HepG2 (cell line): ENCODE data around the gene ATP4A. TPM values are rescaled to one million over a fixed set of nuclear protein-coding genes. Genes with fewer than 3 reads are reported as not detected.

Experiments
- ADNP ChIP-seq: sonication (generic); formaldehyde crosslinking; IDR thresholded peaks from 2 replicates; pipeline ENCODE4 v1.4.0; 2020; ENCODE audit warnings: missing genetic modification reagents
- BCL6 ChIP-seq: IDR thresholded peaks from 2 replicates; pipeline ENCODE4 v1.6.1; 2016; ENCODE audit warnings: missing genetic modification reagents, missing compliant biosample characterization
- FOXC1 ChIP-seq: sonication (generic); formaldehyde crosslinking; IDR thresholded peaks from 2 replicates; pipeline ENCODE4 v1.8.0; 2022; ENCODE audit warnings: mild to moderate bottlenecking, missing genetic modification reagents, borderline replicate concordance
- HMG20A ChIP-seq: IDR thresholded peaks from 2 replicates; pipeline ENCODE4 v1.6.1; 2016; ENCODE audit warnings: borderline replicate concordance
- HNF4G ChIP-seq, 2 experiments: sonication (generic) in 1 of 2; formaldehyde crosslinking in 1 of 2; IDR thresholded peaks; 2 replicates each; pipeline versions ENCODE4 v1.4.0 to v1.6.1; 2011 to 2020; ENCODE audit warnings: borderline replicate concordance in 2 of 2, low read depth in 2 of 2, mild to moderate bottlenecking in 2 of 2, low read length in 1 of 2, missing genetic modification reagents in 1 of 2, moderate library complexity in 1 of 2
- NR2F2 ChIP-seq: IDR thresholded peaks from 2 replicates; pipeline ENCODE4 v1.6.1; 2012; ENCODE audit warnings: low read depth, inconsistent platforms, borderline replicate concordance
- NR2F6 ChIP-seq, 2 experiments: IDR thresholded peaks; 2 replicates each; pipeline ENCODE4 v1.6.1; 2016; ENCODE audit warnings: antibody characterized with exemption in 1 of 2, mild to moderate bottlenecking in 1 of 2
- PITX1 ChIP-seq: sonication (generic); formaldehyde crosslinking; IDR thresholded peaks from 2 replicates; pipeline ENCODE4 v1.5.1; 2020; ENCODE audit warnings: mild to moderate bottlenecking, missing genetic modification reagents
- SYNCRIP ChIP-seq: fragments of 200-400 bp; formaldehyde crosslinking; IDR thresholded peaks from 2 replicates; pipeline ENCODE4 v1.6.1; 2018; ENCODE audit warnings: mild to moderate bottlenecking, low read depth, low read length; ENCODE audit not compliant: insufficient read depth
- YY1 ChIP-seq: IDR thresholded peaks from 2 replicates; pipeline ENCODE4 v1.6.1; 2011; ENCODE audit warnings: low read length, low read depth, moderate library complexity, mild to moderate bottlenecking; ENCODE audit not compliant: insufficient read depth, insufficient replicate concordance
- ZNF263 ChIP-seq: sonication (generic); formaldehyde crosslinking; IDR thresholded peaks from 2 replicates; pipeline ENCODE4 v1.4.0; 2020; ENCODE audit warnings: missing genetic modification reagents
- ZNF430 ChIP-seq: sonication (generic); formaldehyde crosslinking; IDR thresholded peaks from 2 replicates; pipeline ENCODE4 v1.9.0; 2021; ENCODE audit warnings: mild to moderate bottlenecking, missing genetic modification reagents
- ZNF615 ChIP-seq: sonication (generic); formaldehyde crosslinking; IDR thresholded peaks from 2 replicates; pipeline ENCODE4 v1.5.0; 2020; ENCODE audit warnings: mild to moderate bottlenecking, missing genetic modification reagents, borderline replicate concordance
- ZNF737 ChIP-seq: sonication (generic); formaldehyde crosslinking; IDR thresholded peaks from 2 replicates; pipeline ENCODE4 v1.5.0; 2020; ENCODE audit warnings: missing genetic modification reagents, mild to moderate bottlenecking, borderline replicate concordance
- polyA plus RNA-seq, 8 experiments: library from polyadenylated mRNA; depleted of rRNA in 3 of 8; stranded (reverse) in 7 of 8; unstranded in 1 of 8; fragments of >200 nt; fragmentation: Illumina TruSeq in 4 of 8; extraction: Trizol in 4 of 8; gene quantifications; 2 replicates each; pipeline versions ENCODE4 v1.2.1 to v1.2.3, GENCODE V29; 2011 to 2016; ENCODE audit warnings: low read depth in 4 of 8, missing spikeins in 1 of 8, mixed read lengths in 1 of 8; ENCODE audit not compliant: insufficient read depth in 1 of 8
- total RNA-seq, 5 experiments: library from RNA; depleted of rRNA; stranded (reverse); fragments of >200 nt; fragmentation: Illumina TruSeq; extraction: Trizol; gene quantifications; 2 replicates each; pipeline ENCODE4 v1.2.3, GENCODE V29; 2016; ENCODE audit warnings: low read depth in 1 of 5
- TF ChIP-seq, protein P1 (sequence below): sonication (generic); formaldehyde crosslinking; conservative IDR thresholded peaks from 2 replicates; pipeline ENCODE4 v1.4.0; 2020; ENCODE audit warnings: missing genetic modification reagents
- TF ChIP-seq, protein P2 (sequence below): sonication (generic); formaldehyde crosslinking; IDR thresholded peaks from 2 replicates; pipeline ENCODE4 v1.4.0; 2020; ENCODE audit warnings: missing genetic modification reagents, borderline replicate concordance
- TF ChIP-seq, protein P3 (sequence below): sonication (generic); formaldehyde crosslinking; IDR thresholded peaks from 2 replicates; pipeline ENCODE4 v1.4.0; 2020; ENCODE audit warnings: missing genetic modification reagents, low read depth, mild to moderate bottlenecking, borderline replicate concordance
- TF ChIP-seq, protein P4 (sequence below): IDR thresholded peaks from 2 replicates; pipeline ENCODE4 v1.6.1; 2016
- TF ChIP-seq, protein P5 (sequence below): sonication (generic); formaldehyde crosslinking; IDR thresholded peaks from 2 replicates; pipeline ENCODE4 v1.8.0; 2022; ENCODE audit warnings: missing genetic modification reagents, mild to moderate bottlenecking, moderate library complexity, borderline replicate concordance
- TF ChIP-seq, protein P6 (sequence below): sonication (generic); formaldehyde crosslinking; IDR thresholded peaks from 2 replicates; pipeline ENCODE4 v1.8.1; 2023; ENCODE audit warnings: mild to moderate bottlenecking, missing genetic modification reagents, borderline replicate concordance

The ATP4A gene
- total and polyA plus RNA-seq, 2 of the 13 experiments (the other 11 are each of a cell fraction or from before 2014, with no cell fraction given) = 0.08 to 0.11 TPM

DNA sequence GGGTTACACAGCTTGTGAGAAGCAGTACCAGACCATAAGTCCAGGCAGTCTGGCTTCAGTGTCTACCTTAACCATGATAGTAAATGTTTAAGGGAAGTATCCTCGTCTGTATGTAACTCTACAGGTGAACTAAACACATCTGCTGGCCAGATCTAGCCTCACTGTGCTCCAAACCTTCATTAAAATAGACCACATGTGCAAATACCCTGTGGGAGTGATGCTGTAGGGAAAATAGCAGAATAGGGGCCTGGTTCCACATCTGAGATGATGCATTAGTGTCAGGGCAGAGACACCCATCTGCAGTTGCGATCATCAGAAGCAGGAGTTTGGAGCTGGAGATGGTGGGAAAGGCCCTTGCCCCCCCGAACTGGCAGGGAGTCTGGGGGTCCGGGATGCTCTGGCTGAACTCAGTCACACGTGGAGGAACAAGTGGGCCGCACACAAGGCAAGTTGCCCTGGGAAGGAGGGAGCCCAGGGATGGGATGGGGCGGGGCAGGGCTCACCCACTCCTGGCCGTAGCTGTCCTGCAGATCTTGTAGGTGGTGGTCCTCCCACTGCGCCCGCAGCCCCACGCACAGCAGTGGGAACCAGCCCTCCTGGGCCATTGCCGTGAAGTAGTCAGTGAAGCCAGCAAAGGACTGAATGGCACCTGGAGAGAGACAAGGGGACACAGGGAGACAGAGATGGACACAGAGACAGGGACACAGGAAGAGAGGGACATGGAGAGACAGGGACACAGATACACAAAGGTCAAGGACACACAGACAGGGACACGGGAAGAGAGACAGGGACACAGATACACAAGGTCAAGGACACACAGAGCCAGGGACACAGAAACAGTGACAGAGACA is 10.7 kb downstream of the ATP4A start (continued):
- TF ChIP-seq PITX1 (0 out of 2 replicates have a peak, but pooled peaks have one; percentile 29), ZNF615 (no peak), NR2F2 (peak; percentile 67), ADNP (CRISPR knock-in tag) (no peak), HMG20A (CRISPR knock-in tag) (no peak), BCL6 (CRISPR knock-in tag) (no peak), NR2F6 (IDR thresholded peaks at IDR 0.05) (peak; percentile 90), NR2F6 (CRISPR knock-in tag; IDR thresholded peaks at IDR 0.05) (peak; percentile 95), ZNF430 (CRISPR knock-in tag) (no peak), ZNF737 (no peak), HNF4G (IDR thresholded peaks at IDR 0.05; ENCODE audit: borderline replicate concordance, low read depth, low read length) (no peak), HNF4G (CRISPR knock-in tag; IDR thresholded peaks at IDR 0.05; ENCODE audit: borderline replicate concordance, low read depth) (0 out of 2 replicates have a peak, but pooled peaks have one; percentile 40), YY1 (no peak), ZNF263 (CRISPR knock-in tag) (0 out of 2 replicates have a peak, but pooled peaks have one; percentile 22), FOXC1 (CRISPR knock-in tag) (no peak), SYNCRIP (no peak)
- TF ChIP-seq, protein P1, sequence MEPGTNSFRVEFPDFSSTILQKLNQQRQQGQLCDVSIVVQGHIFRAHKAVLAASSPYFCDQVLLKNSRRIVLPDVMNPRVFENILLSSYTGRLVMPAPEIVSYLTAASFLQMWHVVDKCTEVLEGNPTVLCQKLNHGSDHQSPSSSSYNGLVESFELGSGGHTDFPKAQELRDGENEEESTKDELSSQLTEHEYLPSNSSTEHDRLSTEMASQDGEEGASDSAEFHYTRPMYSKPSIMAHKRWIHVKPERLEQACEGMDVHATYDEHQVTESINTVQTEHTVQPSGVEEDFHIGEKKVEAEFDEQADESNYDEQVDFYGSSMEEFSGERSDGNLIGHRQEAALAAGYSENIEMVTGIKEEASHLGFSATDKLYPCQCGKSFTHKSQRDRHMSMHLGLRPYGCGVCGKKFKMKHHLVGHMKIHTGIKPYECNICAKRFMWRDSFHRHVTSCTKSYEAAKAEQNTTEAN (CRISPR knock-in tag) = no peak
- TF ChIP-seq, protein P2, sequence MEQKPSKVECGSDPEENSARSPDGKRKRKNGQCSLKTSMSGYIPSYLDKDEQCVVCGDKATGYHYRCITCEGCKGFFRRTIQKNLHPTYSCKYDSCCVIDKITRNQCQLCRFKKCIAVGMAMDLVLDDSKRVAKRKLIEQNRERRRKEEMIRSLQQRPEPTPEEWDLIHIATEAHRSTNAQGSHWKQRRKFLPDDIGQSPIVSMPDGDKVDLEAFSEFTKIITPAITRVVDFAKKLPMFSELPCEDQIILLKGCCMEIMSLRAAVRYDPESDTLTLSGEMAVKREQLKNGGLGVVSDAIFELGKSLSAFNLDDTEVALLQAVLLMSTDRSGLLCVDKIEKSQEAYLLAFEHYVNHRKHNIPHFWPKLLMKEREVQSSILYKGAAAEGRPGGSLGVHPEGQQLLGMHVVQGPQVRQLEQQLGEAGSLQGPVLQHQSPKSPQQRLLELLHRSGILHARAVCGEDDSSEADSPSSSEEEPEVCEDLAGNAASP (CRISPR knock-in tag) = peak; percentile 46; the same call in 1 of the 2 replicates
- TF ChIP-seq, protein P3, sequence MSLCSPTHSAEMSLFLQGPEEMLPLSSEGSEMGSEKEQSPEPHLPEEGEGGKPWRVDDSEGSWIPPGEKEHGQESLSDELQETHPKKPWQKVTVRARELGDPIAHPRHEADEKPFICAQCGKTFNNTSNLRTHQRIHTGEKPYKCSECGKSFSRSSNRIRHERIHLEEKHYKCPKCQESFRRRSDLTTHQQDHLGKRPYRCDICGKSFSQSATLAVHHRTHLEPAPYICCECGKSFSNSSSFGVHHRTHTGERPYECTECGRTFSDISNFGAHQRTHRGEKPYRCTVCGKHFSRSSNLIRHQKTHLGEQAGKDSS (CRISPR knock-in tag) = 0 out of 2 replicates have a peak, but pooled peaks have one; percentile 39
- TF ChIP-seq, protein P4, sequence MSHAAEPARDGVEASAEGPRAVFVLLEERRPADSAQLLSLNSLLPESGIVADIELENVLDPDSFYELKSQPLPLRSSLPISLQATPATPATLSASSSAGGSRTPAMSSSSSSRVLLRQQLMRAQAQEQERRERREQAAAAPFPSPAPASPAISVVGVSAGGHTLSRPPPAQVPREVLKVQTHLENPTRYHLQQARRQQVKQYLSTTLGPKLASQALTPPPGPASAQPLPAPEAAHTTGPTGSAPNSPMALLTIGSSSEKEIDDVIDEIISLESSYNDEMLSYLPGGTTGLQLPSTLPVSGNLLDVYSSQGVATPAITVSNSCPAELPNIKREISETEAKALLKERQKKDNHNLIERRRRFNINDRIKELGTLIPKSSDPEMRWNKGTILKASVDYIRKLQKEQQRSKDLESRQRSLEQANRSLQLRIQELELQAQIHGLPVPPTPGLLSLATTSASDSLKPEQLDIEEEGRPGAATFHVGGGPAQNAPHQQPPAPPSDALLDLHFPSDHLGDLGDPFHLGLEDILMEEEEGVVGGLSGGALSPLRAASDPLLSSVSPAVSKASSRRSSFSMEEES = no peak
- TF ChIP-seq, protein P5, sequence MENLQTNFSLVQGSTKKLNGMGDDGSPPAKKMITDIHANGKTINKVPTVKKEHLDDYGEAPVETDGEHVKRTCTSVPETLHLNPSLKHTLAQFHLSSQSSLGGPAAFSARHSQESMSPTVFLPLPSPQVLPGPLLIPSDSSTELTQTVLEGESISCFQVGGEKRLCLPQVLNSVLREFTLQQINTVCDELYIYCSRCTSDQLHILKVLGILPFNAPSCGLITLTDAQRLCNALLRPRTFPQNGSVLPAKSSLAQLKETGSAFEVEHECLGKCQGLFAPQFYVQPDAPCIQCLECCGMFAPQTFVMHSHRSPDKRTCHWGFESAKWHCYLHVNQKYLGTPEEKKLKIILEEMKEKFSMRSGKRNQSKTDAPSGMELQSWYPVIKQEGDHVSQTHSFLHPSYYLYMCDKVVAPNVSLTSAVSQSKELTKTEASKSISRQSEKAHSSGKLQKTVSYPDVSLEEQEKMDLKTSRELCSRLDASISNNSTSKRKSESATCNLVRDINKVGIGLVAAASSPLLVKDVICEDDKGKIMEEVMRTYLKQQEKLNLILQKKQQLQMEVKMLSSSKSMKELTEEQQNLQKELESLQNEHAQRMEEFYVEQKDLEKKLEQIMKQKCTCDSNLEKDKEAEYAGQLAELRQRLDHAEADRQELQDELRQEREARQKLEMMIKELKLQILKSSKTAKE (CRISPR knock-in tag) = peak; percentile 81
- TF ChIP-seq, protein P6, sequence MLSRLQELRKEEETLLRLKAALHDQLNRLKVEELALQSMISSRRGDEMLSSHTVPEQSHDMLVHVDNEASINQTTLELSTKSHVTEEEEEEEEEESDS (CRISPR knock-in tag) = no peak
